ENCODE results near the gene TECRL. TPM values are rescaled to one million over a fixed set of nuclear protein-coding genes. Genes with fewer than 3 reads are reported as not detected.

TECRL gene
- total and polyA plus RNA-seq, 10 of the 15 experiments (the other 5 are each of a cell fraction or from before 2014, with no cell fraction given) = 0.10 TPM; not detected in 9

- Histone ChIP-seq H3K9me3 (replicated peaks; ENCODE audit: control insufficient read depth, insufficient read depth, low read length) (no peaks in the 10 kb centered on the region), H3K4me2 (ENCODE audit: control insufficient read depth, insufficient read depth) (no peak overlapping the region), H3K4me3 (no peak overlapping the region), H3K27me3 (replicated peaks in 1 of 2; ENCODE audit: control insufficient read depth in 2 of 2, insufficient read depth in 2 of 2, low read length in 1 of 2) (no peaks in the 10 kb centered on the region), H2AFZ (ENCODE audit: control insufficient read depth, low read depth, low read length) (no peak overlapping the region), H3K4me1 (ENCODE audit: control insufficient read depth, insufficient read depth, low read length) (no peaks in the 10 kb centered on the region), H3K79me2 (ENCODE audit: control insufficient read depth, insufficient read depth, low read length) (no peaks in the 10 kb centered on the region), H3K27ac (ENCODE audit: control insufficient read depth, insufficient read depth) (no peak overlapping the region), H3K9ac (ENCODE audit: control insufficient read depth, insufficient read depth, low read length) (no peak overlapping the region), H4K20me1 (ENCODE audit: control insufficient read depth, insufficient read depth) (no peaks in the 10 kb centered on the region), H3K36me3 (ENCODE audit: control insufficient read depth in 2 of 2, insufficient read depth in 2 of 2, low read length in 1 of 2) (no peaks in the 10 kb centered on the region)
- no TSS peak for BruUV-seq (replicated peaks)
- CTCF ChIA-PET = no interaction called here
- no peak for DNase-seq (ENCODE audit: low read depth, low spot score)
- RAD21 ChIA-PET (ENCODE audit: unreplicated experiment) = no interaction called here
- SMC1A ChIA-PET (ENCODE audit: uncharacterized antibody, unreplicated experiment) = no interaction called here
- intact Hi-C loops (cut with micrococcal nuclease; ENCODE audit: unreplicated experiment) (no loop called here), in situ Hi-C loops (cut with MboI) (no loop called here)
- no peak for ATAC-seq
- FAIRE-seq = no peak
- TF ChIP-seq SREBF2 (IDR thresholded peaks at IDR 0.05; ENCODE audit: low read length) (no peak), CBX3 (IDR thresholded peaks at IDR 0.05; ENCODE audit: borderline replicate concordance, low read depth) (no peak), SKIL (IDR thresholded peaks at IDR 0.05; ENCODE audit: low read depth, poor library complexity, severe bottlenecking) (no peak), FOXM1 (IDR thresholded peaks at IDR 0.05; ENCODE audit: low read depth, low read length) (no peak), CUX1 (IDR thresholded peaks at IDR 0.05; ENCODE audit: insufficient replicate concordance, low read depth, low read length) (no peak), DPF2 (IDR thresholded peaks at IDR 0.05) (no peak), HDGF (IDR thresholded peaks at IDR 0.05) (no peak), ZBTB4 (CRISPR knock-in tag; IDR thresholded peaks at IDR 0.05) (no peak), JUND (IDR thresholded peaks at IDR 0.05; ENCODE audit: low read depth, low read length) (no peak), RELB (IDR thresholded peaks at IDR 0.05; ENCODE audit: low read depth) (no peak)
- POLR2A ChIA-PET = no interaction called here
Observed at GRCh38 chr4:64251781-64252180, 157.5 kb downstream of the TECRL start.
